A549 (cell line): Measurements from ENCODE around the gene CACNG5. TPM values are rescaled to one million over a fixed set of nuclear protein-coding genes. Genes with fewer than 3 reads are reported as not detected.

ENCODE experiments used
- ATAC-seq, 2 experiments: fragments of 200-7000 bp in 1 of 2; fragments of >200 bp in 1 of 2; cut with Nextera tagmentation in 1 of 2; cut with Tn5 transposase in 1 of 2; 3 replicates each; pipeline versions ENCODE4 v1.8.0 to v1.9.1; 2018 to 2020; ENCODE audit warnings: mild to moderate bottlenecking in 1 of 2, moderate library complexity in 1 of 2
- CTCF ChIA-PET: fragments of 300-600 bp; sonication (Branson Sonifier 250); formaldehyde crosslinking; extraction: SDS; loops from one replicate; lab custom pipeline; 2021; ENCODE audit warnings: antibody characterized with exemption, inconsistent platforms; lab: Yijun Ruan, JAX
- POLR2A ChIA-PET: fragments of 350-600 bp; formaldehyde crosslinking; extraction: SDS; loops from one replicate; lab custom pipeline; 2021; ENCODE audit warnings: antibody characterized with exemption, inconsistent platforms; lab: Yijun Ruan, JAX
- DNase-seq, 2 experiments: peaks; one replicate each; pipeline versions ENCODE4 v3.0.0 to v3.0.0-alpha.2; 2011 to 2016; ENCODE audit warnings: low read depth in 1 of 2, low spot score in 1 of 2
- FAIRE-seq: peaks from 2 replicates; lab custom pipeline; 2011; peaks lifted over from hg19 to GRCh38; lab: Jason Lieb, UNC
- H3K27ac ChIP-seq, 2 experiments: fragments of >200 bp; sonication (Bioruptor Twin); formaldehyde crosslinking; 3 replicates each; pipeline ENCODE4 v1.5.1; 2016 to 2017
- H3K4me1 ChIP-seq: fragments of >200 bp; sonication (Bioruptor Twin); formaldehyde crosslinking; 3 replicates; pipeline ENCODE4 v1.6.1; 2016
- H3K4me2 ChIP-seq: fragments of >200 bp; sonication (Bioruptor Twin); formaldehyde crosslinking; 3 replicates; pipeline ENCODE4 v1.6.1; 2016
- H3K4me3 ChIP-seq: fragments of >200 bp; sonication (Bioruptor Twin); formaldehyde crosslinking; 3 replicates; pipeline ENCODE4 v1.5.1; 2016
- H3K9me3 ChIP-seq: fragments of >200 bp; sonication (Bioruptor Twin); formaldehyde crosslinking; 3 replicates; pipeline ENCODE4 v1.6.1; 2016
- CBX2 ChIP-seq: fragments of 200-600 bp; sonication (generic); IDR thresholded peaks from 2 replicates; pipeline ENCODE4 v1.6.1; 2016; ENCODE audit warnings: low read depth, mild to moderate bottlenecking, borderline replicate concordance
- ELK1 ChIP-seq: fragments of 150-350 bp; IDR thresholded peaks from 2 replicates; pipeline ENCODE4 v1.6.1; 2014; ENCODE audit warnings: low read depth, mild to moderate bottlenecking, low read length
- EP300 ChIP-seq, 2 experiments: fragments of >200 bp; sonication (Bioruptor Twin); formaldehyde crosslinking; IDR thresholded peaks; 2 replicates in 1 of 2; 3 replicates in 1 of 2; pipeline ENCODE4 v1.6.1; 2016 to 2017
- FOSB ChIP-seq: fragments of 250-450 bp; sonication (Bioruptor Pico); IDR thresholded peaks from 2 replicates; pipeline ENCODE4 v1.5.0; 2020; ENCODE audit warnings: mild to moderate bottlenecking, moderate library complexity
- FOXS1 ChIP-seq: fragments of 250-450 bp; sonication (Bioruptor Pico); IDR thresholded peaks from 2 replicates; pipeline ENCODE4 v1.5.0; 2020; ENCODE audit warnings: mild to moderate bottlenecking, moderate library complexity
- GATA3 ChIP-seq: IDR thresholded peaks from 2 replicates; pipeline ENCODE4 v1.6.1; 2012; ENCODE audit warnings: borderline replicate concordance
- HOXB13 ChIP-seq: fragments of 250-450 bp; sonication (Bioruptor Pico); IDR thresholded peaks from 2 replicates; pipeline ENCODE4 v1.5.0; 2020; ENCODE audit warnings: low read depth, mild to moderate bottlenecking, moderate library complexity
- JUNB ChIP-seq: fragments of >200 bp; sonication (Bioruptor Twin); formaldehyde crosslinking; IDR thresholded peaks from 2 replicates; pipeline ENCODE4 v1.6.1; 2016
- MAFK ChIP-seq: fragments of 450-650 bp; IDR thresholded peaks from 2 replicates; pipeline ENCODE4 v1.6.1; 2014; ENCODE audit not compliant: partially characterized antibody
- MAX ChIP-seq: IDR thresholded peaks from 2 replicates; pipeline ENCODE4 v1.6.1; 2012
- POLR2A ChIP-seq: IDR thresholded peaks from 2 replicates; pipeline ENCODE4 v1.6.1; 2012; ENCODE audit warnings: mild to moderate bottlenecking, low read length
- POLR2AphosphoS2 ChIP-seq: conservative IDR thresholded peaks from 2 replicates; pipeline ENCODE4 v1.6.1; 2012; ENCODE audit warnings: low read length, improper control_type of control experiment, inconsistent platforms
- RNF2 ChIP-seq: fragments of 200-600 bp; sonication (generic); IDR thresholded peaks from 2 replicates; pipeline ENCODE4 v1.6.1; 2016; ENCODE audit warnings: low read depth, mild to moderate bottlenecking, antibody characterized with exemption, moderate library complexity, borderline replicate concordance
- SREBF2 ChIP-seq: fragments of 450-650 bp; IDR thresholded peaks from 2 replicates; pipeline ENCODE4 v1.6.1; 2014; ENCODE audit warnings: mild to moderate bottlenecking, moderate library complexity
- ZC3H11A ChIP-seq: fragments of 450-650 bp; IDR thresholded peaks from 2 replicates; pipeline ENCODE4 v1.6.1; 2014; ENCODE audit warnings: antibody characterized with exemption, mild to moderate bottlenecking
- WGBS: methylation state at CpG from one replicate; pipeline ENCODE4 v1.1.6; 2017; ENCODE audit errors: missing lambda C conversion rate; 5-methylcytosine and 5-hydroxymethylcytosine counted together
- polyA plus RNA-seq, 4 experiments: library from polyadenylated mRNA; depleted of rRNA in 3 of 4; stranded (reverse); fragments of >200 nt; fragmentation: RNase III in 1 of 4; extraction: RNeasy Plus Mini Kit Qiagen cat#74134 plus additional on column Dnase treatment in 1 of 4; gene quantifications; 2 replicates in 3 of 4; 3 replicates in 1 of 4; pipeline ENCODE4 v1.2.3, GENCODE V29; 2011 to 2017
- TF ChIP-seq, protein P1 (sequence below): fragments of 250-450 bp; sonication (Bioruptor Pico); IDR thresholded peaks from 2 replicates; pipeline ENCODE4 v1.5.0; 2020; ENCODE audit warnings: low read depth, mild to moderate bottlenecking, moderate library complexity
- TF ChIP-seq, protein P2 (sequence below): fragments of 250-450 bp; sonication (Bioruptor Pico); IDR thresholded peaks from 2 replicates; pipeline ENCODE4 v1.5.0; 2021; ENCODE audit warnings: mild to moderate bottlenecking, moderate library complexity, borderline replicate concordance
- TF ChIP-seq, protein P3 (sequence below): fragments of >200 bp; sonication (Bioruptor Twin); formaldehyde crosslinking; IDR thresholded peaks from 3 replicates; pipeline ENCODE4 v1.6.1; 2016
- TF ChIP-seq, protein P4 (sequence below): fragments of 200-600 bp; sonication (generic); IDR thresholded peaks from 2 replicates; pipeline ENCODE4 v1.6.1; 2016; ENCODE audit warnings: antibody characterized with exemption, mild to moderate bottlenecking, moderate library complexity

Gene CACNG5
- polyA plus RNA-seq, 2 of the 4 experiments (the other 2 are of a cell fraction): 0.09 TPM; not detected in 1

DNA sequence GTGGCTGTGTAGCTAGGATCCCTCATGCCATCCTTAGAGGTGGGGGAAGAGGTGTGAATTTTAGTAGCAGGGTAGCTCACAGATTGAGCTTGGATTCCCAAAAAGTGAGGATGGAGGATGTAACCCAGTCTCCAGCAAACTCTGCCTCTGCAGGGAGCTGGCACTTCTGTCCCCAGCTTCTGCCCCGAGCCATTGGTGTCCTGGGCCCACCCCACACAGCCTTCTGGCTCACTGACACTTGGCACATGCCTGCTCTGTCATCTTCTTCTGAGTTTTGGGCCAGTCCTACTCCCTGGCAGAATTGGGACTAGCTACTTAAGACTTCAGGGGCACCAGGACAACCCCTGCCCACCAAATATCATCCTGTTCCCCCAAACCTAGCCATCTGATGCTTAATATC, 2.3 kb downstream of the CACNG5 start:
- WGBS: 63% methylated on average over 1 of the region's 1 CpG
- CTCF ChIA-PET: interaction anchor here (1.2 kb wide), 1 partner anchor 139 kb away, joined by 3 read pairs; no protein-coding TSS in a partner anchor
- TF ChIP-seq, protein P1, sequence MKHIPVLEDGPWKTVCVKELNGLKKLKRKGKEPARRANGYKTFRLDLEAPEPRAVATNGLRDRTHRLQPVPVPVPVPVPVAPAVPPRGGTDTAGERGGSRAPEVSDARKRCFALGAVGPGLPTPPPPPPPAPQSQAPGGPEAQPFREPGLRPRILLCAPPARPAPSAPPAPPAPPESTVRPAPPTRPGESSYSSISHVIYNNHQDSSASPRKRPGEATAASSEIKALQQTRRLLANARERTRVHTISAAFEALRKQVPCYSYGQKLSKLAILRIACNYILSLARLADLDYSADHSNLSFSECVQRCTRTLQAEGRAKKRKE (CRISPR knock-in tag): no peak
- TF ChIP-seq POLR2AphosphoS2 (no peak), FOSB (CRISPR knock-in tag) (no peak), JUNB (no peak), EP300 (IDR thresholded peaks at IDR 0.05) (no peak), MAX (no peak), HOXB13 (no peak), SREBF2 (no peak), CBX2 (no peak), RNF2 (no peak), FOXS1 (CRISPR knock-in tag) (no peak)
- TF ChIP-seq, protein P2, sequence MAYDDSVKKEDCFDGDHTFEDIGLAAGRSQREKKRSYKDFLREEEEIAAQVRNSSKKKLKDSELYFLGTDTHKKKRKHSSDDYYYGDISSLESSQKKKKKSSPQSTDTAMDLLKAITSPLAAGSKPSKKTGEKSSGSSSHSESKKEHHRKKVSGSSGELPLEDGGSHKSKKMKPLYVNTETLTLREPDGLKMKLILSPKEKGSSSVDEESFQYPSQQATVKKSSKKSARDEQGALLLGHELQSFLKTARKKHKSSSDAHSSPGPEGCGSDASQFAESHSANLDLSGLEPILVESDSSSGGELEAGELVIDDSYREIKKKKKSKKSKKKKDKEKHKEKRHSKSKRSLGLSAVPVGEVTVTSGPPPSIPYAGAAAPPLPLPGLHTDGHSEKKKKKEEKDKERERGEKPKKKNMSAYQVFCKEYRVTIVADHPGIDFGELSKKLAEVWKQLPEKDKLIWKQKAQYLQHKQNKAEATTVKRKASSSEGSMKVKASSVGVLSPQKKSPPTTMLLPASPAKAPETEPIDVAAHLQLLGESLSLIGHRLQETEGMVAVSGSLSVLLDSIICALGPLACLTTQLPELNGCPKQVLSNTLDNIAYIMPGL (CRISPR knock-in tag): no peak
- TF ChIP-seq, protein P3, sequence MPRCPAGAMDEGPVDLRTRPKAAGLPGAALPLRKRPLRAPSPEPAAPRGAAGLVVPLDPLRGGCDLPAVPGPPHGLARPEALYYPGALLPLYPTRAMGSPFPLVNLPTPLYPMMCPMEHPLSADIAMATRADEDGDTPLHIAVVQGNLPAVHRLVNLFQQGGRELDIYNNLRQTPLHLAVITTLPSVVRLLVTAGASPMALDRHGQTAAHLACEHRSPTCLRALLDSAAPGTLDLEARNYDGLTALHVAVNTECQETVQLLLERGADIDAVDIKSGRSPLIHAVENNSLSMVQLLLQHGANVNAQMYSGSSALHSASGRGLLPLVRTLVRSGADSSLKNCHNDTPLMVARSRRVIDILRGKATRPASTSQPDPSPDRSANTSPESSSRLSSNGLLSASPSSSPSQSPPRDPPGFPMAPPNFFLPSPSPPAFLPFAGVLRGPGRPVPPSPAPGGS: no peak

DNA sequence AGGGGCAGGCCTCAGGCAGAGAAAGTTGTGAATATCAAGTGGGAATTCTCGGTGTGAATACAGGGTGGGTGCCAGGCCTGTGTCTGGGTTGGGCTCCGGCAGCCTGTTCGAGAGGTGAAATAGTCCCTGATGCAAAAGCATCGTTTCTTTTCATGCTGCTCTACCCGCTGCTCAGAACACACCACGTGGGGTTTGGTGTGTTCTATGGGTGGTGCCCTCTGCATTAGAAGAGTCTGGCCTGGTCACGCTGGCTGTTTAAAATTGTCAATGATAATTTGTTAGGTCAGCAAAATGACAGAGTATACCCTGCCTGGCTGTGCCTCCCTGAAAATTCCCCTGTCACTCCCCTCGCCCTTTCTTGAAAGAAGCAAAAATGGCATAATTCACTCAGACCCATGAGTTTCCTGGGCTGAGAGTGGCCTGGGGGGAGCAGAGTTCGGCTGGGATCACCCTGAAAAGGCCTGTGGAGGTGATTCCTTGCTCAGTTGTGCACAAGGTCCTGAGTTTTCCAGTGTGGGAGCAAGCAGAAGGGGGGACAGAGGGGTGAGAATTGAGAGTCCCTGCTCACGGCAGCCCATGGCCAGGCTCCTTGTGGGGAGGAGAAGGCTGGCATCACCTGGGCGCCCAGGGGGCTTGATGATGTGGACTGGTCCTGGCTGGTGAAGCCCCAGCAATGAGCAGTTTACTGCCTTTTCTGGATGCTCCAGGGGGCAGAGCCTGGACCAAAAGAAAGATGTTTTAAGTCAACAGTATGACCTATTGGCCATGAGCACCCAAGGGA, 3.2 kb downstream of the CACNG5 start:
- Histone ChIP-seq H3K4me3 (no peak overlapping the region), H3K27ac (no peak overlapping the region), H3K4me2 (no peak overlapping the region), H3K4me1 (0 out of 3 replicates have a peak, but pooled peaks cover 4% of the 10 kb centered on the region), H3K9me3 (no peaks in the 10 kb centered on the region)
- WGBS: 62% methylated on average over 11 of the region's 11 CpGs
- ChIA-PET CTCF (interaction anchor here (1.2 kb wide), 1 partner anchor 139 kb away, joined by 3 read pairs; no protein-coding TSS in a partner anchor), POLR2A (no interaction called here)
- FAIRE-seq: no peak
- DNase-seq: no peak
- TF ChIP-seq ELK1 (no peak), MAFK (peak; percentile 92)
- ATAC-seq: no peak

More for the DNA sequence above, 2.3 kb downstream of the CACNG5 start:
- no peak for FAIRE-seq
- H3K4me2 ChIP-seq: no peak overlapping the region
- no peak for ATAC-seq
- 0 out of 3 replicates have a peak, but pooled peaks cover 4% of the 10 kb centered on the region for H3K4me1 ChIP-seq
- DNase-seq: no peak
- H3K27ac ChIP-seq: no peak overlapping the region
- no peaks in the 10 kb centered on the region for H3K9me3 ChIP-seq
- POLR2A ChIA-PET: no interaction called here
- no peak overlapping the region for H3K4me3 ChIP-seq

GRCh38 chr17:66839616-66840015, 4.7 kb downstream of the CACNG5 start:
- 64% methylated on average over 9 of the region's 9 CpGs for WGBS
- Histone ChIP-seq H3K27ac (no peak overlapping the region), H3K4me3 (no peak overlapping the region), H3K9me3 (no peaks in the 10 kb centered on the region), H3K4me2 (no peak overlapping the region), H3K4me1 (0 out of 3 replicates have a peak, but pooled peaks cover 4% of the 10 kb centered on the region)
- ATAC-seq (no peak), DNase-seq (no peak), FAIRE-seq (no peak)
- TF ChIP-seq ZC3H11A: no peak
- TF ChIP-seq GATA3: no peak
- TF ChIP-seq SREBF2: no peak
- TF ChIP-seq, protein P3: no peak
- TF ChIP-seq, protein P2 (CRISPR knock-in tag): no peak
- TF ChIP-seq, protein P4, sequence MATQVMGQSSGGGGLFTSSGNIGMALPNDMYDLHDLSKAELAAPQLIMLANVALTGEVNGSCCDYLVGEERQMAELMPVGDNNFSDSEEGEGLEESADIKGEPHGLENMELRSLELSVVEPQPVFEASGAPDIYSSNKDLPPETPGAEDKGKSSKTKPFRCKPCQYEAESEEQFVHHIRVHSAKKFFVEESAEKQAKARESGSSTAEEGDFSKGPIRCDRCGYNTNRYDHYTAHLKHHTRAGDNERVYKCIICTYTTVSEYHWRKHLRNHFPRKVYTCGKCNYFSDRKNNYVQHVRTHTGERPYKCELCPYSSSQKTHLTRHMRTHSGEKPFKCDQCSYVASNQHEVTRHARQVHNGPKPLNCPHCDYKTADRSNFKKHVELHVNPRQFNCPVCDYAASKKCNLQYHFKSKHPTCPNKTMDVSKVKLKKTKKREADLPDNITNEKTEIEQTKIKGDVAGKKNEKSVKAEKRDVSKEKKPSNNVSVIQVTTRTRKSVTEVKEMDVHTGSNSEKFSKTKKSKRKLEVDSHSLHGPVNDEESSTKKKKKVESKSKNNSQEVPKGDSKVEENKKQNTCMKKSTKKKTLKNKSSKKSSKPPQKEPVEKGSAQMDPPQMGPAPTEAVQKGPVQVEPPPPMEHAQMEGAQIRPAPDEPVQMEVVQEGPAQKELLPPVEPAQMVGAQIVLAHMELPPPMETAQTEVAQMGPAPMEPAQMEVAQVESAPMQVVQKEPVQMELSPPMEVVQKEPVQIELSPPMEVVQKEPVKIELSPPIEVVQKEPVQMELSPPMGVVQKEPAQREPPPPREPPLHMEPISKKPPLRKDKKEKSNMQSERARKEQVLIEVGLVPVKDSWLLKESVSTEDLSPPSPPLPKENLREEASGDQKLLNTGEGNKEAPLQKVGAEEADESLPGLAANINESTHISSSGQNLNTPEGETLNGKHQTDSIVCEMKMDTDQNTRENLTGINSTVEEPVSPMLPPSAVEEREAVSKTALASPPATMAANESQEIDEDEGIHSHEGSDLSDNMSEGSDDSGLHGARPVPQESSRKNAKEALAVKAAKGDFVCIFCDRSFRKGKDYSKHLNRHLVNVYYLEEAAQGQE: no peak
- TF ChIP-seq POLR2A: no peak
- CTCF ChIA-PET: interaction anchor here (1.3 kb wide), 1 partner anchor 76 kb away, joined by 4 read pairs; no protein-coding TSS in a partner anchor
- POLR2A ChIA-PET: no interaction called here
